Measurements from ENCODE around the gene FN1. TPM values are rescaled to one million over a fixed set of nuclear protein-coding genes. Genes with fewer than 3 reads are reported as not detected.
A peak's percentile ranks its signal among the peaks of the same experiment; 100 is the strongest.

The FN1 gene
- total RNA-seq, 1 experiment from 2014 or later = 1,570 TPM

DNA sequence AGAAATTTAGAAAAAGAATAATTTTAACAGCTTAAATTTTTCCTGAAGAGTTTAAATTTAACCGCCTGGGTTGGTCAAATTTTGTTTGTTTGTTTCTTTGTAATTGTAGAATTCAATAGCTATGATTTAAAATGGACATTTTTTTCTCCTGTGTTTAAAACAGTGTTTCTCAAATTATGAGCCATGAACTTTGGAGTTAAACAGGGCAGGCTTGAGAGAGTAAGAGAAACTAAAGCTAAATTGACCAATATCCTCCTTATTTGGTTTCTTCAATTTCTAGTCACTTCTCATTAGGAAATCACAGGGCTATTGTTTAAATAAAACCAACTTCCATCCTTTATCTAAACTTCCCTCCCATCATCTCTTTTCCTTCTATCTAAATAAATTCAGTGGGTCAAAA, 21.9 kb downstream of the FN1 start:
- intact Hi-C loops (cut with micrococcal nuclease; ENCODE audit: unreplicated experiment) = no loop called here
- POLR2A ChIA-PET (ENCODE audit: low non-redundant PET) = no interaction called here

DNA sequence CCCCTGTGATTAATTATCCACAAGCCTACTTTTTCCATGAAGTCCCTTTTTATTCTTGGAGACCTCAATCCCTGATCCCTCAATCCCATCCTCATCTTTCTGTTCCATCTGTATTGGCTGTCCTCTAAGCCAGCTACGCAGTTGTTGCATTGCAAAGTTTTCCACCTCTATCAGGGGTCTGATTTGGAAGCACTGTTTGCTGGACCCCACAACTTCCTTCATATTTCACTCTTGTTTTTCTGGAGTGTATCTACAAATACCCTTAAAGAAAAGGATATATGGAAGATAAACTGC, 22.4 kb downstream of the FN1 start:
- ChIA-PET CTCF (no interaction called here), POLR2A (ENCODE audit: low non-redundant PET) (no interaction called here)
- H3K27ac ChIP-seq (ENCODE audit: low read depth, low read length, poor library complexity, severe bottlenecking) = peak overlapping the region; percentile 0
- H3K27me3 ChIP-seq (replicated peaks; ENCODE audit: insufficient read depth, low read depth, low read length, poor library complexity) = no peaks in the 10 kb centered on the region
- no peak for DNase-seq (ENCODE audit: low spot score)
- BruUV-seq (replicated peaks) = no TSS peak
- H3K4me3 ChIP-seq (ENCODE audit: low read depth, low read length, poor library complexity, severe bottlenecking) = no peak overlapping the region
- no peaks in the 10 kb centered on the region for H3K9me3 ChIP-seq (ENCODE audit: low read depth, low read length, poor library complexity, severe bottlenecking)
- peaks cover 11% of the 10 kb centered on the region for H3K4me1 ChIP-seq (ENCODE audit: insufficient read depth, low read length, poor library complexity, severe bottlenecking)
- peaks cover 94% of the 10 kb centered on the region for H3K36me3 ChIP-seq (ENCODE audit: insufficient read depth, low read length, poor library complexity, severe bottlenecking)
- intact Hi-C loops (cut with micrococcal nuclease; ENCODE audit: unreplicated experiment) = no loop called here
- TF ChIP-seq CTCF (conservative IDR thresholded peaks at IDR 0.05; ENCODE audit: low read depth, low read length) (no peak), EZH2 (IDR thresholded peaks at IDR 0.05; ENCODE audit: borderline replicate concordance, low read depth, low read length, poor library complexity, severe bottlenecking) (no peak)

More for the DNA sequence above, 21.9 kb downstream of the FN1 start:
- BruUV-seq (replicated peaks) = no TSS peak
- H3K36me3 ChIP-seq (ENCODE audit: insufficient read depth, low read length, poor library complexity, severe bottlenecking) = peaks cover 94% of the 10 kb centered on the region
- no peak for TF ChIP-seq EZH2 (IDR thresholded peaks at IDR 0.05; ENCODE audit: borderline replicate concordance, low read depth, low read length, poor library complexity, severe bottlenecking)
- TF ChIP-seq CTCF (conservative IDR thresholded peaks at IDR 0.05; ENCODE audit: low read depth, low read length) = no peak
- no peak overlapping the region for H3K4me3 ChIP-seq (ENCODE audit: low read depth, low read length, poor library complexity, severe bottlenecking)
- no peaks in the 10 kb centered on the region for H3K9me3 ChIP-seq (ENCODE audit: low read depth, low read length, poor library complexity, severe bottlenecking)
- no peaks in the 10 kb centered on the region for H3K27me3 ChIP-seq (replicated peaks; ENCODE audit: insufficient read depth, low read depth, low read length, poor library complexity)
- peak overlapping the region; percentile 0 for H3K27ac ChIP-seq (ENCODE audit: low read depth, low read length, poor library complexity, severe bottlenecking)
- CTCF ChIA-PET = no interaction called here
- DNase-seq (ENCODE audit: low spot score) = no peak
- H3K4me1 ChIP-seq (ENCODE audit: insufficient read depth, low read length, poor library complexity, severe bottlenecking) = peaks cover 11% of the 10 kb centered on the region

- no peak overlapping the region for H3K27ac ChIP-seq (ENCODE audit: low read depth, low read length, poor library complexity, severe bottlenecking)
- BruUV-seq (replicated peaks) = no TSS peak
Observed at GRCh38 chr2:215411941-215412743, 23.7 kb downstream of the FN1 start.

More at GRCh38 chr2:215411941-215412743, 23.7 kb downstream of the FN1 start:
- Histone ChIP-seq H3K36me3 (ENCODE audit: insufficient read depth, low read length, poor library complexity, severe bottlenecking) (peaks cover 94% of the 10 kb centered on the region), H3K27me3 (replicated peaks; ENCODE audit: insufficient read depth, low read depth, low read length, poor library complexity) (no peaks in the 10 kb centered on the region), H3K4me3 (ENCODE audit: low read depth, low read length, poor library complexity, severe bottlenecking) (no peak overlapping the region), H3K9me3 (ENCODE audit: low read depth, low read length, poor library complexity, severe bottlenecking) (no peaks in the 10 kb centered on the region), H3K4me1 (ENCODE audit: insufficient read depth, low read length, poor library complexity, severe bottlenecking) (peaks cover 11% of the 10 kb centered on the region)
- no peak for TF ChIP-seq EZH2 (IDR thresholded peaks at IDR 0.05; ENCODE audit: borderline replicate concordance, low read depth, low read length, poor library complexity, severe bottlenecking)
- TF ChIP-seq CTCF (conservative IDR thresholded peaks at IDR 0.05; ENCODE audit: low read depth, low read length) = no peak
- ChIA-PET CTCF (interaction anchor here (0.6 kb wide), 2 partner anchors 79 to 274 kb away, joined by 3 to 5 read pairs; no protein-coding TSS in a partner anchor), POLR2A (ENCODE audit: low non-redundant PET) (no interaction called here)
- DNase-seq (ENCODE audit: low spot score) = no peak
- intact Hi-C loops (cut with micrococcal nuclease; ENCODE audit: unreplicated experiment) = no loop called here
